GM10266 (cell line): ENCODE measurements around the gene DAB1.

Experiments used
- DNase-seq: peaks from one replicate; pipeline ENCODE4 v3.0.0; 2012; ENCODE audit errors: extremely low spot score
- CTCF ChIP-seq: IDR thresholded peaks from 2 replicates; pipeline ENCODE4 v1.5.1; 2012; ENCODE audit warnings: mild to moderate bottlenecking, low read depth; ENCODE audit not compliant: control insufficient read depth, insufficient read depth; ENCODE audit errors: missing control alignments

The DAB1 gene

DNA sequence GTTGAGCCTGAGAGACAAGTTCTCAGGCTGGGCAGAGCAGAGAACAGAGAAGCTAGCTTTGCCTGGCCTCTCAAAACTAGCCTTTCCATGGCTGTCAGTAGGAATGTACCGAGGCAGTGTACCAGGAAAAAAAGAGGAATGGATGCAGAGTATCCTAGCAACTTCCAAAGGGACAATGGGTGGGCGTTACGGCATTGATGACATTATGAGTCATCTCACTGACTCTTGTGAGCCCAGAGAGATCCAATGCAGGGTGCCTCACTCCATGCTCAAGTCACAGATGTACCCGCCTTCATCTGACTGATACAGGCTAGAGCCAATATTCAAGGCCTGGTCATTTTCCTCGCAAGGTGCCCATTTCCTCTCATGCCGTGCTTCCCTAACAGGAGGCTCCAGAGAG lies 406.7 kb downstream of the DAB1 start:
- DNase-seq, result no peak

GRCh38 chr1:57015071-57015470 lies 408.8 kb downstream of the DAB1 start:
- TF ChIP-seq CTCF, result no peak
- DNase-seq, result no peak

More for the DNA sequence above, 406.7 kb downstream of the DAB1 start:
- no peak for TF ChIP-seq CTCF

- no peak for TF ChIP-seq CTCF
- DNase-seq, result no peak
Observed at GRCh38 chr1:57013522-57013921, 410.3 kb downstream of the DAB1 start.

- no peak for DNase-seq
- TF ChIP-seq CTCF, result no peak
Observed at GRCh38 chr1:57012315-57012714, 411.5 kb downstream of the DAB1 start.

DNA sequence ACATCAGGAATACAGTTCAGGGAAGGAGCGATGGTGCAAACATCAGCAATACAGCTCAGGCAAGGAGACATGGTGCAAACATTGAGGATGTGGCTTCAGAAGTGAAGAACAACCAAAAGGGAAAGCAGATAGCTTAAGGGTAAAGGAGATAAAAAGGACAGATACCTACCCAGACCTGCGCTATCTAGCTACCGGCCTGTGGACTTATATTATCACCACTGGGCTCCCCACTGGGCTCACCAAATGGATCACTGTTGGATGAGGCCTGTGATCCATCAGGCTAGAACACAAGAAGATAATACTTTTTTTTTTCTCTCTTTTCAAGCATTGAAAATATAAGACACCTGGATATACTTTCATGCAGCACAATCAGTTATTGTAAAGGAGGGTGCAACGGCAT lies 413.3 kb downstream of the DAB1 start:
- TF ChIP-seq CTCF, result no peak
- DNase-seq, result no peak

GRCh38 chr1:57007948-57008347 lies 415.9 kb downstream of the DAB1 start:
- DNase-seq, result no peak
- TF ChIP-seq CTCF, result no peak

DNA sequence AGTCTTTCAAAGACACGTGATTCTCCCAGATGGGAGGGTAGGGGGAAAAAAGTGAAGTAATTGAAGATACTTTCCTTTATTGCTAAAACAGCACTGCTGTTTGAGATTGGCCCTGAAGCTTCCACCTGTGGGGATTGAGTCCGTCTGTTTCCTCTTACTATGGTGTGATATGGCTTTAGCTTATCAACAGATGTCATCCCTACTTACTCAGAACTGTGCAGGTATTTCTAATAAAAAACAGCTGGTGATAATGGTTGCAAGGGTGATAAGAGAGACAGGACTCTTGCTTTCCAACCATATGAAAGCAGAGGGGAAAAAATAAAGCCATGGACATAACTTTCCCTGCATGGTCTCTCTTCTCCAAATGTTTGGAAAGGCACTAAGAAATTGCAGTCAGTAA lies 416.4 kb downstream of the DAB1 start:
- TF ChIP-seq CTCF, result no peak
- no peak for DNase-seq
